GM23248 (cell line): ENCODE results near the gene CD4.
"Not testable (repeated sequence)": the region's sequence is repeated elsewhere in the genome, so short reads cannot be mapped to it uniquely, and the experiment has no call there.

Source experiments
- EZH2 ChIP-seq: fragments of 200-600 bp; sonication (generic); IDR thresholded peaks from 2 replicates; pipeline ENCODE4 v1.6.1; 2018; ENCODE audit warnings: antibody characterized with exemption, mild to moderate bottlenecking; ENCODE audit not compliant: insufficient read depth, poor library complexity, severe bottlenecking
- EZH2phosphoT487 ChIP-seq: fragments of 200-600 bp; sonication (generic); IDR thresholded peaks from 2 replicates; pipeline ENCODE4 v1.6.1; 2018; ENCODE audit warnings: antibody characterized with exemption, moderate library complexity, mild to moderate bottlenecking, low read depth; ENCODE audit not compliant: insufficient read depth

DNA sequence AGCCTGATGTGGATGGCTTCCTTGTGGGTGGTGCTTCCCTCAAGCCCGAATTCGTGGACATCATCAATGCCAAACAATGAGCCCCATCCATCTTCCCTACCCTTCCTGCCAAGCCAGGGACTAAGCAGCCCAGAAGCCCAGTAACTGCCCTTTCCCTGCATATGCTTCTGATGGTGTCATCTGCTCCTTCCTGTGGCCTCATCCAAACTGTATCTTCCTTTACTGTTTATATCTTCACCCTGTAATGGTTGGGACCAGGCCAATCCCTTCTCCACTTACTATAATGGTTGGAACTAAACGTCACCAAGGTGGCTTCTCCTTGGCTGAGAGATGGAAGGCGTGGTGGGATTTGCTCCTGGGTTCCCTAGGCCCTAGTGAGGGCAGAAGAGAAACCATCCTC lies 81.0 kb downstream of the CD4 start:
- TF ChIP-seq EZH2phosphoT487, EZH2: not testable (repeated sequence)
